Stimulated activated CD8-positive, alpha-beta memory T cell treated with anti-CD3 and anti-CD28 coated beads, Interleukin-7, amount 100 ng/mL, for 24 hours (primary cell): ENCODE data around the gene CACNB4.
"Not testable (repeated sequence)": the region's sequence is repeated elsewhere in the genome, so short reads cannot be mapped to it uniquely, and the experiment has no call there.

Experiments used
- DNase-seq: peaks from one replicate; pipeline ENCODE4 v3.0.0-alpha.2; 2020; ENCODE audit warnings: low read depth

The CACNB4 gene

GRCh38 chr2:152050915-152051314 is 47.9 kb downstream of the CACNB4 start:
- no peak for DNase-seq

GRCh38 chr2:152050341-152050740 is 48.5 kb downstream of the CACNB4 start:
- no peak for DNase-seq

DNA sequence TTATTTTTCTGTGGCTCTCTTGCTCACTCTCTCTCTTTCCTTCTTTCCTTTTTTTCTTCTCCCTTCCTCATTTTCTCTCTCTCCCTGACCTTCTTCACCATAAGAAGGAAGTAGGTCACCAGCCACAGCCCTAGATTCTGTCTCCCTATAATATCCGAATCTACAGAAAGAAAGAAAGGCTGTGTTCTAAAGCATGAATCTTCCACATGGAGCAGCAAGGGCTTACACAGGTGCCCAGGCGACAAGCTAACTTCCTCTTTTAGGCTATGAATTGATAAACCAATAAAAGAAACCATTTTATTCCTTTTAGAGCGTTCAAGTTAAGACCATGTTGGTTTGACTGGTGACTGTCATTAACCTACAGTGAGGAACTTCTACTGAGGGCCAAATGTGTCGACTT is 49.3 kb downstream of the CACNB4 start:
- no peak for DNase-seq

DNA sequence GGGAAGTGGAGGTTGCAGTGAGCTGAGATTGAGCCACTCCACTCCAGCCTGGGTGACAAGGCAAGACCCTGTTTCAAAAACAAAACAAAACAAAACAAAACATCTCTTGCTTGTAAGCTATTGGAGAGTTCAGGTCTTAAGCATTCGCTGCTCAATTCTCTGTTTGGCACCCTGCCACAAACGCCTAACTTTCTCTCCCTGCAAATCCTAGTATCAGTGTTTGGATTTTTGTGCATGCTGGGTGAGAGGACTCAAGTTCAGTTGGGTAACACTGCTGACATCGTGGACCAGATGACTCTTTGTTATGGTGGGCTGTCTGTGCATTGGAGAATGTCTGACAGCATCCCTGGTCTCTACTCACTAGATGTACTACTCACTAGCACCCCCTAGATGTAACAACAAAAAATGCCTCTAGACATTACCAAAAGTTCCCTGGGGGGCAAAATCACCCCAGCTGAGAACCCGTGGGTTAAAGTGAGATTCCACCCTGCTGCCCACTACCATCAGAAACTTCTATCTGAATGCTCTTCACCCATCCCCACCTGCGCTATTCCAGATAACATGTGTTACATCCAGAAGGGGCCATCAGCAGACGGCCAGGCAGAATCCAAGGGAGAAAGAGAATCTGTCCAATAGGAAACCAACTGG is 50.9 kb downstream of the CACNB4 start:
- no peak for DNase-seq

GRCh38 chr2:152046940-152047339 is 51.9 kb downstream of the CACNB4 start:
- no peak for DNase-seq

GRCh38 chr2:152042636-152043615 is 55.9 kb downstream of the CACNB4 start:
- DNase-seq: no peak

- DNase-seq: no peak
These were observed 60.3 kb downstream of the CACNB4 start for GRCh38 chr2:152038441-152038958.

DNA sequence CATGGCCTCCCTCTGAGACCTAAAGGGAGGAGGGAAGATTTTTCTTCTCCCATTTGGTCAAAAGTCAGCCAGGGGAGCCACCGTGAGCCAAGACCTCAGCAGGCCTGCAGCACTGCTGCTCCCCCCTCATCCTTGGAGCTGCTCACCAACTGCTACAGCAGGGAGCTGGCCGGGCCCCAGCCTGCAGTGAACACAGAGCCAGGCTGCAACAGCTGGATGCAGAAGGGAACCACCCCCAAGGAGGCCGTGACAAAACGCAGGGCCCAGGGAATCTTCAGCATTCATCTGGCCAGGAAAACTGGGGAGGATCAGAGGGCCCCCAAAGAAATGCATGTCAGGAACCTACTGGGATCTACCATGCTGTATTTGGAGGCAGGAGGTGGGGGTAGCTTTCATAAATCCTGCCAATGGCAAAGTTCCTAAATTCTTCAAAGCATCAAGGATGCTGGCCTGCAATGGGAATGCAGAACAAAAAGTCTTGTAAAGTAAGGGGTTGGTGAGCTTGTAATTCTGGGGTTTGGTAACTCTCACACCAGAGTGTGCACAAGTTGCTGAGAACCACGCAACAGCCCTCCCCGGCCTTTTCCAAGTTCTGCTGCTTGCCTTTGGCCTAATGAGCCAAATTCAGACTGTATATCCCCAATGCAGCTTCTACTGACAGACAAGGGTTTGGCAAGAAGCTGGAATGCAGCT is 61.0 kb downstream of the CACNB4 start:
- DNase-seq: no peak

- DNase-seq: peak; percentile 7
These were observed 62.0 kb downstream of the CACNB4 start for GRCh38 chr2:152036611-152037469.

DNA sequence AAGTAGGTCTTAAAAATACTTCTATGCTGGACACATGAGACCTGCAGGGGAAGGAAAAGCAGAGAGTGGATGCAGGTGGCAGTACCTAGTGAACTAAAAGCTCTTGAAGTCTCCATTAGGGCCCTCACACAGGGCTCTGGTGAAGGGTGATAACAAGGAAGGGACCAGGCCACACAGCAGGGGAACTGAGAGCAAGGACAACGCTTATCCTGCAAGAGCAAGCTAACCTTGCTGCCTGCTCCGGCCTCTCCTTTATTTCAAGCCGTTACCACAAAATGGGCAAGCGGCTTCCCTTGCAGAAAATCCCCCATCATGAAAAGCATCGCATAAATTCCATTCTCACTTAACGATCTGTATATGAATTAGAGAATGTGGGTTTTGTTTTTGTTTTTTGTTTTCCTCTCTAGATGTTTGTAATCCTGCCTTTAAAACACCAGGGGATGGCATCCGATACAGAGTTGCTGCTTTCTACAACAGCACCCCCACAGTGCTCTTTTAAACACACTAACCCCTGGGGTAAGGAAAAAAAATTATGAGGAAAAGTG is 64.5 kb downstream of the CACNB4 start:
- no peak for DNase-seq

DNA sequence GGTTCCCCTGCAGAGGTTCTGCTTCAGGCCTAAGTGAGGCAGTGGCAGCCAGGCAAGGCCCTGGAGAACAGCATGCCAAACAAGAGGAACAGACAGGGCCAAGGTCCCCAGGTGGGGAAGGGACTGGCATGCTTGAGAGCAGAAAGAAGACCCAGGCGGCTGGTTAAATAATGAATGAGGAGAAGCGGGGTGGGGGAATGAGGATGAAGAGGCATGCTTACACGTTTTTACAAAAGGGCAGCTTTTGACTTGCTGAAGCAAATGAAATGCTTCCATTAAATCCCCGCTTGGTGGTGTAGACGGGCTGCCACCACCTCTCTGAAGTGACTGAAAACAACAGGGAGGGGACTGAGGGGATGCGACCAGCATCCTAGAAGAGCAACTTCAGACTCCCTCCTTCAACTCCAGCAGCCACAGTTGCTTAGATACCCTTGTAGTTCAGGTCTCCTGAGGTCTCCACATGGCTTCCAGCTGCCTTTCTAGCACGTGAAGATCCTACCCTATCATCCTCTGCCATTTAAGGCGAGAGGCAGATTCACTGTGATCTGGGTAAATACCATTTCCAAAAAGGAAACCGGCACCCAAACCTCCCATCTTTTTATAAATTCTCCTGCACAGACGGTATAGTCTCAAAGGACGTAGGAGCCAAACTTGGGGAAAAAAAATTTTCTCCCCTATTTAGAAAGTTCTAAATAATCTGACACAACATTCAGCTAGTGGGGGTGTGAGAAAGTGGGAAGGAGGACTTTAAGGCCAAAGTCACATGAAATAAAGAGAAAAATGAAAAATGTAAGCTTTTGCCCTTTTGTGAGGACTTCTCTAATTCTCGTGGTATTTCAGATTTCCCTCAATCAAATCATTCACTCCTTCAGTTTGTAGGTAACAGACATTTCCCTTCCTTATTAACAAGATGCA is 65.6 kb downstream of the CACNB4 start:
- DNase-seq: no peak

- DNase-seq: no peak
These were observed 67.0 kb downstream of the CACNB4 start for GRCh38 chr2:152031747-152032306.

GRCh38 chr2:152030596-152031328 is 68.1 kb downstream of the CACNB4 start:
- not testable (repeated sequence) for DNase-seq

GRCh38 chr2:152028182-152028862 is 70.5 kb downstream of the CACNB4 start:
- no peak for DNase-seq

GRCh38 chr2:152025678-152026287 is 73.1 kb downstream of the CACNB4 start:
- DNase-seq: peak; percentile 64

- DNase-seq: no peak
These were observed 74.4 kb downstream of the CACNB4 start for GRCh38 chr2:152024477-152024876.

GRCh38 chr2:152022090-152022489 is 76.8 kb downstream of the CACNB4 start:
- no peak for DNase-seq

GRCh38 chr2:152021001-152021400 is 77.8 kb downstream of the CACNB4 start:
- DNase-seq: not testable (repeated sequence)
